HCT116 (cell line): ENCODE results near the gene THSD4. TPM values are rescaled to one million over a fixed set of nuclear protein-coding genes. Genes with fewer than 3 reads are reported as not detected.

ENCODE experiments used
- ATAC-seq: fragments of 200-7000 bp; cut with Tn5 transposase; 2 replicates; pipeline ENCODE4 v1.9.1; 2020; ENCODE audit warnings: mild to moderate bottlenecking, moderate library complexity
- BruUV-seq: library from RNA; stranded (reverse); fragments of 400-500 nt; replicated peaks from 2 replicates; lab custom pipeline; 2021; lab: Mats Ljungman, UMichigan
- CTCF ChIA-PET: fragments of 300-600 bp; sonication (Branson Sonifier 250); formaldehyde crosslinking; loops from one replicate; lab custom pipeline; 2021; ENCODE audit warnings: antibody characterized with exemption; lab: Charles Lee
- POLR2A ChIA-PET: fragments of 300-600, 350-600 bp; sonication (Branson Sonifier 250); formaldehyde crosslinking; loops from one replicate; lab custom pipeline; 2021; ENCODE audit warnings: antibody characterized with exemption; lab: Charles Lee
- RAD21 ChIA-PET, 2 experiments: fragments of 300-600 bp; sonication (Branson Sonifier 250); formaldehyde crosslinking; loops; one replicate each; lab custom pipeline; 2023; ENCODE audit warnings: low total read pairs in 2 of 2; ENCODE audit not compliant: uncharacterized antibody in 2 of 2, unreplicated experiment in 2 of 2, low non-redundant PET in 1 of 2; lab: Charles Lee
- DNase-seq: peaks from one replicate; pipeline ENCODE4 v3.0.0-alpha.2; 2010; ENCODE audit warnings: low read depth, low spot score
- H2AFZ ChIP-seq: fragments of 200-600 bp; shearing (Covaris generic), sonication (generic); 2 replicates; pipeline ENCODE4 v1.6.1; 2017; ENCODE audit warnings: low read depth, mixed run types, mixed read lengths, antibody characterized with exemption, low read length; ENCODE audit not compliant: poor library complexity, severe bottlenecking
- H3K27ac ChIP-seq: 2 replicates; pipeline ENCODE4 v1.5.1; 2012; ENCODE audit warnings: low read depth, low read length
- H3K27me3 ChIP-seq: fragments of 200-600 bp; sonication (generic); 2 replicates; pipeline ENCODE4 v1.6.1; 2016; ENCODE audit warnings: mixed run types, low read length, mixed read lengths; ENCODE audit not compliant: insufficient read depth
- H3K36me3 ChIP-seq, 2 experiments: fragments of 200-500 bp in 1 of 2; fragments of 200-600 bp in 1 of 2; sonication (Bioruptor generic) in 1 of 2; sonication (generic) in 1 of 2; 2 replicates each; pipeline versions ENCODE4 v1.5.1 to v1.6.1; 2014 to 2016; ENCODE audit warnings: low read length in 2 of 2, inconsistent platforms in 1 of 2, mixed read lengths in 1 of 2, mixed run types in 1 of 2; ENCODE audit not compliant: insufficient read depth in 2 of 2, control insufficient read depth in 1 of 2
- H3K4me1 ChIP-seq, 2 experiments: fragments of 200-600 bp in 1 of 2; sonication (generic) in 1 of 2; 2 replicates each; pipeline versions ENCODE4 v1.5.1 to v1.6.1; 2012 to 2017; ENCODE audit warnings: low read length in 2 of 2, inconsistent platforms in 1 of 2, mild to moderate bottlenecking in 1 of 2, mixed read lengths in 1 of 2, mixed run types in 1 of 2, moderate library complexity in 1 of 2; ENCODE audit not compliant: insufficient read depth in 2 of 2, control insufficient read depth in 1 of 2
- H3K4me2 ChIP-seq: fragments of 200-600 bp; sonication (generic); 2 replicates; pipeline ENCODE4 v1.6.1; 2017; ENCODE audit warnings: mixed run types, low read length, mixed read lengths
- H3K4me3 ChIP-seq, 2 experiments: fragments of 200-600 bp in 1 of 2; sonication (generic) in 1 of 2; replicated peaks in 1 of 2; 2 replicates each; pipeline ENCODE4 v1.5.1; 2011 to 2016; ENCODE audit warnings: low read length in 2 of 2, control low read depth in 1 of 2, low read depth in 1 of 2, mild to moderate bottlenecking in 1 of 2, mixed read lengths in 1 of 2, mixed run types in 1 of 2
- H3K79me2 ChIP-seq: fragments of 200-600 bp; sonication (generic); 2 replicates; pipeline ENCODE4 v1.6.1; 2017; ENCODE audit warnings: mild to moderate bottlenecking, mixed run types, low read length, moderate library complexity, mixed read lengths; ENCODE audit not compliant: insufficient read depth
- H3K9ac ChIP-seq: fragments of 200-600 bp; sonication (generic); 2 replicates; pipeline ENCODE4 v1.6.1; 2016; ENCODE audit warnings: low read length, mixed read lengths
- H3K9me2 ChIP-seq: fragments of 200-600 bp; sonication (generic), shearing (Covaris generic); 2 replicates; pipeline ENCODE4 v1.6.1; 2017; ENCODE audit warnings: mixed run types, mild to moderate bottlenecking, moderate library complexity; ENCODE audit not compliant: insufficient read depth
- H3K9me3 ChIP-seq, 2 experiments: fragments of 200-500 bp in 1 of 2; fragments of 200-600 bp in 1 of 2; sonication (Bioruptor generic) in 1 of 2; sonication (generic) in 1 of 2; 2 replicates each; pipeline ENCODE4 v1.6.1; 2014 to 2017; ENCODE audit warnings: low read length in 2 of 2, mixed read lengths in 2 of 2, inconsistent platforms in 1 of 2, low read depth in 1 of 2, mild to moderate bottlenecking in 1 of 2, mixed run types in 1 of 2, moderate library complexity in 1 of 2; ENCODE audit not compliant: control insufficient read depth in 1 of 2, insufficient read depth in 1 of 2
- H4K20me1 ChIP-seq: fragments of 200-600 bp; sonication (generic), shearing (Covaris generic); 2 replicates; pipeline ENCODE4 v1.6.1; 2017; ENCODE audit warnings: mixed run types, mild to moderate bottlenecking, moderate library complexity; ENCODE audit not compliant: insufficient read depth
- CBX3 ChIP-seq: IDR thresholded peaks from 2 replicates; pipeline ENCODE4 v1.6.1; 2012; ENCODE audit warnings: low read depth
- EGR1 ChIP-seq: IDR thresholded peaks from 2 replicates; pipeline ENCODE4 v1.6.1; 2012; ENCODE audit warnings: low read depth
- EZH2 ChIP-seq: fragments of 200-600 bp; sonication (generic); IDR thresholded peaks from 2 replicates; pipeline ENCODE4 v1.6.1; 2017; ENCODE audit warnings: antibody characterized with exemption, mixed run types
- EZH2phosphoT487 ChIP-seq: fragments of 200-600 bp; IDR thresholded peaks from 2 replicates; pipeline ENCODE4 v1.6.1; 2018; ENCODE audit warnings: antibody characterized with exemption, borderline replicate concordance
- MAX ChIP-seq: IDR thresholded peaks from 2 replicates; pipeline ENCODE4 v1.6.1; 2012
- RAD21 ChIP-seq: IDR thresholded peaks from 2 replicates; pipeline ENCODE4 v1.6.1; 2012; ENCODE audit warnings: low read depth, mild to moderate bottlenecking
- TCF7L2 ChIP-seq: IDR thresholded peaks from 2 replicates; pipeline ENCODE4 v1.7.0; 2011; ENCODE audit warnings: borderline replicate concordance, inconsistent platforms; ENCODE audit not compliant: insufficient read depth, insufficient read length; ENCODE audit errors: extremely low read depth
- ZBTB33 ChIP-seq: IDR thresholded peaks from 2 replicates; pipeline ENCODE4 v1.6.1; 2011; ENCODE audit warnings: mild to moderate bottlenecking, low read length, moderate library complexity; ENCODE audit not compliant: insufficient replicate concordance; ENCODE audit errors: extremely low read depth
- ZNF274 ChIP-seq: fragments of 200-500 bp; sonication (Bioruptor generic); IDR thresholded peaks from 2 replicates; pipeline ENCODE4 v1.6.1; 2014; ENCODE audit warnings: mild to moderate bottlenecking, low read depth, low read length, inconsistent platforms
- intact Hi-C: fragments of 100-400 bp; cut with micrococcal nuclease; formaldehyde crosslinking; loops from 2 replicates; pipeline ENCODE4 v1.10.0; 2022
- total RNA-seq: library from RNA; stranded (reverse); gene quantifications from one replicate; pipeline ENCODE4 v1.2.1, GENCODE V29; 2021; ENCODE audit not compliant: unreplicated experiment

The THSD4 gene
- total RNA-seq, 1 experiment from 2014 or later, result 30.5 TPM

- Histone ChIP-seq H3K4me3 (no peak overlapping the region), H3K4me2 (no peak overlapping the region), H3K9ac (no peak overlapping the region), H3K79me2 (no peaks in the 10 kb centered on the region), H3K9me3 (no peaks in the 10 kb centered on the region), H3K9me2 (no peaks in the 10 kb centered on the region), H3K36me3 (no peaks in the 10 kb centered on the region), H3K4me1 (peaks cover 9 to 18% of the 10 kb centered on the region in 2 experiments), H4K20me1 (no peaks in the 10 kb centered on the region), H3K27ac (no peak overlapping the region), H3K27me3 (no peaks in the 10 kb centered on the region), H2AFZ (no peak overlapping the region)
- RAD21 ChIA-PET, result no interaction called here
- BruUV-seq, result no TSS peak
- CTCF ChIA-PET, result no interaction called here
- intact Hi-C loops, result no loop called here
- TF ChIP-seq RAD21 (no peak), ZNF274 (no peak), MAX (no peak), EZH2phosphoT487 (no peak), CBX3 (no peak), EGR1 (no peak), EZH2 (no peak), TCF7L2 (no peak), ZBTB33 (no peak)
- DNase-seq (no peak), ATAC-seq (no peak)
- POLR2A ChIA-PET, result no interaction called here
Observed at GRCh38 chr15:71331173-71331572, 215.9 kb downstream of the THSD4 start.
